ENCODE data around the gene AFF3. TPM values are rescaled to one million over a fixed set of nuclear protein-coding genes. Genes with fewer than 3 reads are reported as not detected.

The AFF3 gene
- total and polyA plus RNA-seq, 2 of the 4 experiments (the other 2 are of a cell fraction), result 12.9 to 14.3 TPM

DNA sequence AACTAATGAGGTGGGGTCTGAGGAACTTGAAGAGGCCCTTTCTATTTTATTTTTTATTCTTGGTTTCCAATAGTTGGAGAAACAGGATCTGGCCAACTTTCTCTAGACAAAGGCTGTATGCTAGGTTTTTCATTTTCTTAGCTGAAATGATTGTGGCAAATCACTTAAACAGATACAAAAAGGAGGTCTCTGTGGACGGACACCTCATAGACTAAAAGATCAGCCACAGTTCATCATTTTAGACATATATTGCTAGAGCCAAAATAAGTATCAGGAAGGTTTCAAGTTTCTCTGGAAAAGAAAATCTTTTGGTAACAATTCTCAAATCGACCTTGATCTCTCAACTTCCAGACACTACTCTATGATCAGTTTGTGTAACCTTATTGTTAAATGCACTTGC is 428.0 kb downstream of the AFF3 start:
- H4K5ac ChIP-seq (ENCODE audit: low read depth, low read length), result no peak overlapping the region
- peaks cover 2% of the 10 kb centered on the region; the same call in 1 of the 2 replicates for H3K36me3 ChIP-seq (ENCODE audit: control insufficient read depth, insufficient read depth, low read length)
- POLR2A ChIA-PET (ENCODE audit: unreplicated experiment), result no interaction called here
- no TSS peak for BruUV-seq (replicated peaks)
- H3K4me3 ChIP-seq (ENCODE audit: insufficient read depth, low read depth, low read length), result no peak overlapping the region
- no peak overlapping the region for H3K4me2 ChIP-seq (ENCODE audit: low read depth, low read length)
- no peak overlapping the region for H3K56ac ChIP-seq (ENCODE audit: extremely low read depth, insufficient read depth, low read length)
- no peaks in the 10 kb centered on the region for H3K27me3 ChIP-seq (ENCODE audit: control insufficient read depth, insufficient read depth, low read length)
- H2AK5ac ChIP-seq (ENCODE audit: low read depth, low read length), result no peak overlapping the region
- CTCF ChIA-PET, result no interaction called here
- H3K27ac ChIP-seq (ENCODE audit: insufficient read depth, low read length), result no peak overlapping the region
- H2BK120ac ChIP-seq (ENCODE audit: low read depth, low read length), result no peak overlapping the region
- H4K20me1 ChIP-seq (ENCODE audit: insufficient read depth, low read length), result no peaks in the 10 kb centered on the region
- no peak overlapping the region for H3K18ac ChIP-seq (ENCODE audit: low read depth, low read length)
- H3K9me3 ChIP-seq (ENCODE audit: control insufficient read depth, insufficient read depth, low read length), result no peaks in the 10 kb centered on the region
- DNase-seq, result no peak
- TF ChIP-seq SMC3 (IDR thresholded peaks at IDR 0.05; ENCODE audit: low read depth, low read length), result no peak
- no peak for TF ChIP-seq RAD21 (IDR thresholded peaks at IDR 0.05; ENCODE audit: low read length)
- TF ChIP-seq RCOR1 (IDR thresholded peaks at IDR 0.05; ENCODE audit: insufficient replicate concordance, low read length), result no peak
- TF ChIP-seq FOS (IDR thresholded peaks at IDR 0.05; ENCODE audit: low read depth, low read length), result no peak
- TF ChIP-seq, protein P1, sequence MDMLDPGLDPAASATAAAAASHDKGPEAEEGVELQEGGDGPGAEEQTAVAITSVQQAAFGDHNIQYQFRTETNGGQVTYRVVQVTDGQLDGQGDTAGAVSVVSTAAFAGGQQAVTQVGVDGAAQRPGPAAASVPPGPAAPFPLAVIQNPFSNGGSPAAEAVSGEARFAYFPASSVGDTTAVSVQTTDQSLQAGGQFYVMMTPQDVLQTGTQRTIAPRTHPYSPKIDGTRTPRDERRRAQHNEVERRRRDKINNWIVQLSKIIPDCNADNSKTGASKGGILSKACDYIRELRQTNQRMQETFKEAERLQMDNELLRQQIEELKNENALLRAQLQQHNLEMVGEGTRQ (IDR thresholded peaks at IDR 0.05; ENCODE audit: low read depth, low read length), result no peak
- TF ChIP-seq MXI1 (IDR thresholded peaks at IDR 0.05; ENCODE audit: borderline replicate concordance, low read depth, low read length), result no peak
- no peak for TF ChIP-seq CEBPB (IDR thresholded peaks at IDR 0.05; ENCODE audit: low read depth, low read length)
- no peak for TF ChIP-seq CHD1 (IDR thresholded peaks at IDR 0.05; ENCODE audit: low read depth, low read length)
- no peak for TF ChIP-seq POLR2A (IDR thresholded peaks at IDR 0.05; ENCODE audit: low read depth, low read length)
- TF ChIP-seq BHLHE40 (IDR thresholded peaks at IDR 0.05; ENCODE audit: low read depth, low read length), result no peak
- no peak for TF ChIP-seq MAFK (IDR thresholded peaks at IDR 0.05; ENCODE audit: low read depth, low read length)
- TF ChIP-seq NFE2L2 (IDR thresholded peaks at IDR 0.05; ENCODE audit: low read depth, low read length), result no peak
- TF ChIP-seq, protein P2, sequence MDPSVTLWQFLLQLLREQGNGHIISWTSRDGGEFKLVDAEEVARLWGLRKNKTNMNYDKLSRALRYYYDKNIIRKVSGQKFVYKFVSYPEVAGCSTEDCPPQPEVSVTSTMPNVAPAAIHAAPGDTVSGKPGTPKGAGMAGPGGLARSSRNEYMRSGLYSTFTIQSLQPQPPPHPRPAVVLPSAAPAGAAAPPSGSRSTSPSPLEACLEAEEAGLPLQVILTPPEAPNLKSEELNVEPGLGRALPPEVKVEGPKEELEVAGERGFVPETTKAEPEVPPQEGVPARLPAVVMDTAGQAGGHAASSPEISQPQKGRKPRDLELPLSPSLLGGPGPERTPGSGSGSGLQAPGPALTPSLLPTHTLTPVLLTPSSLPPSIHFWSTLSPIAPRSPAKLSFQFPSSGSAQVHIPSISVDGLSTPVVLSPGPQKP (IDR thresholded peaks at IDR 0.05; ENCODE audit: borderline replicate concordance, low read depth, low read length), result no peak
- TF ChIP-seq MAZ (IDR thresholded peaks at IDR 0.05; ENCODE audit: borderline replicate concordance, low read depth, low read length), result no peak
- TF ChIP-seq RFX5 (IDR thresholded peaks at IDR 0.05; ENCODE audit: low read depth, low read length), result no peak
- TF ChIP-seq, protein P3, sequence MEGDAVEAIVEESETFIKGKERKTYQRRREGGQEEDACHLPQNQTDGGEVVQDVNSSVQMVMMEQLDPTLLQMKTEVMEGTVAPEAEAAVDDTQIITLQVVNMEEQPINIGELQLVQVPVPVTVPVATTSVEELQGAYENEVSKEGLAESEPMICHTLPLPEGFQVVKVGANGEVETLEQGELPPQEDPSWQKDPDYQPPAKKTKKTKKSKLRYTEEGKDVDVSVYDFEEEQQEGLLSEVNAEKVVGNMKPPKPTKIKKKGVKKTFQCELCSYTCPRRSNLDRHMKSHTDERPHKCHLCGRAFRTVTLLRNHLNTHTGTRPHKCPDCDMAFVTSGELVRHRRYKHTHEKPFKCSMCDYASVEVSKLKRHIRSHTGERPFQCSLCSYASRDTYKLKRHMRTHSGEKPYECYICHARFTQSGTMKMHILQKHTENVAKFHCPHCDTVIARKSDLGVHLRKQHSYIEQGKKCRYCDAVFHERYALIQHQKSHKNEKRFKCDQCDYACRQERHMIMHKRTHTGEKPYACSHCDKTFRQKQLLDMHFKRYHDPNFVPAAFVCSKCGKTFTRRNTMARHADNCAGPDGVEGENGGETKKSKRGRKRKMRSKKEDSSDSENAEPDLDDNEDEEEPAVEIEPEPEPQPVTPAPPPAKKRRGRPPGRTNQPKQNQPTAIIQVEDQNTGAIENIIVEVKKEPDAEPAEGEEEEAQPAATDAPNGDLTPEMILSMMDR (conservative IDR thresholded peaks at IDR 0.05; ENCODE audit: low read depth, low read length), result no peak
- no CpG with 5 or more reads among the region's 2 CpGs for WGBS, 2 experiments (ENCODE audit: extremely low coverage in 2 of 2, insufficient read length in 1 of 2)
- no peaks in the 10 kb centered on the region for H3K79me1 ChIP-seq (ENCODE audit: low read depth in 1 of 2, low read length in 2 of 2)
- H2BK15ac ChIP-seq (ENCODE audit: low read depth, low read length), result no peak overlapping the region
- H2AK9ac ChIP-seq (replicated peaks; ENCODE audit: low read depth, low read length, poor library complexity), result no peak overlapping the region
- intact Hi-C loops (cut with micrococcal nuclease), result no loop called here
- no peak overlapping the region for H3K4ac ChIP-seq (ENCODE audit: low read depth, low read length)
- no peak overlapping the region for H3K23ac ChIP-seq (ENCODE audit: low read depth, low read length)
- H3K9me1 ChIP-seq (ENCODE audit: insufficient read depth, low read length), result peaks cover 3% of the 10 kb centered on the region; the same call in 1 of the 2 replicates
- no peak overlapping the region for H3K14ac ChIP-seq (replicated peaks; ENCODE audit: low read depth, low read length)
- in situ Hi-C loops (cut with MboI; ENCODE audit: low sequenced_read_pairs), result loop anchor here (25.0 kb wide), 1 partner anchor 673 kb away; no protein-coding TSS in a partner anchor
- H2BK20ac ChIP-seq (ENCODE audit: low read depth, low read length), result no peak overlapping the region
- no peak for ATAC-seq (ENCODE audit: low read depth)
- H3K9ac ChIP-seq (ENCODE audit: low read depth, low read length), result no peak overlapping the region
- dilution Hi-C loops (cut with HindIII; ENCODE audit: low sequenced_read_pairs, unreplicated experiment), result no loop called here
- no peak overlapping the region for H4K8ac ChIP-seq (ENCODE audit: low read depth in 2 of 2, low read length in 2 of 2)
- no peak overlapping the region for H2BK5ac ChIP-seq (ENCODE audit: low read depth, low read length, poor library complexity, severe bottlenecking)
- no peak overlapping the region for H2AFZ ChIP-seq (replicated peaks; ENCODE audit: low read length, poor library complexity)
- H3K4me1 ChIP-seq (ENCODE audit: control insufficient read depth, insufficient read depth, low read length), result peaks cover 8% of the 10 kb centered on the region
- no peak overlapping the region for H4K91ac ChIP-seq (ENCODE audit: insufficient read depth, low read depth, low read length)

Measured in IMR-90 (cell line).